ENCODE measurements around the gene ZRANB3.

Gene ZRANB3

DNA sequence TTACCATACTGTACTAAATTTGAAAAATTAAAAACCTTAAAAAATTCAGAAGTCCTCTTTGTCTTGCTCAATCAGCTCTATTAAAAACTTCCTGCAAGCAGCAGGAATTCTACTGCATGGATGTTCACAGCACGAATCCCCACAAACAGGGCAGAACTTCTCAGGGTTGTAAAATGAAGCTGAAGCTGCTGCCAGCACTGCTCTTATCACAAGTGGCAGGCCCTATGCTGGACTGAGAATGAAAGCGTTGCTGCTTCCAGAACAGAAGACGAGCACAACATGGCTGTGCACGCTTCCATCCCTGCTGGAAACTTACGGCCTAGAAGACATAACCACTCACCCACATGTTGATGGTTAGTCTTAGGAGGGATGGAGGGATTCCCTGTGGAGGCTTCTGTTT is 345.0 kb downstream of the ZRANB3 start:
- Mint-ChIP-seq H3K27me3 (ENCODE audit: low read depth) (no peaks in the 10 kb centered on the region), H3K4me3 (no peak overlapping the region), H3K4me1 (ENCODE audit: low read depth) (no peaks in the 10 kb centered on the region), H3K36me3 (ENCODE audit: low read depth) (peaks cover 4% of the 10 kb centered on the region), H3K9me3 (peaks cover 11% of the 10 kb centered on the region), H3K27ac (no peak overlapping the region)
- no peak for DNase-seq (ENCODE audit: low spot score)

DNA sequence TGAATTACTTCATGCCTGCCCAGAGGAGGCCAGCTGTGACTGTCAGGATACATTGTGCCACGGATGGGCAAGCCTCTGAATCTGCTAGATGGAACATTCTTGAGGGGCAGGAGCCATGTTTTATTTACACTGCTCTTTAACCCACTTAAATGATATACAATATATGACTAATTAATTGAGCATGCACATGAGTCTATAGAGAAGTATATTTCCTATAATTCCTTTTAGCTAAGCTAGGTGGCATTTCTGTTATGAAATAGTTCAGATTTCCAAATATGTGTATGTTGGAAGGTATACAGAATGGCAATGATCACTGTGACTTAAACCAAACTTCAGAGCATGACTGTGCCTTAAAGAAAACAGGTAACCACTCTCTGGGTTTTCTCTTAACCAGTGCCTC is 347.2 kb downstream of the ZRANB3 start:
- Mint-ChIP-seq H3K4me3 (no peak overlapping the region), H3K9me3 (peaks cover 4% of the 10 kb centered on the region), H3K27ac (no peak overlapping the region), H3K4me1 (ENCODE audit: low read depth) (no peaks in the 10 kb centered on the region), H3K27me3 (ENCODE audit: low read depth) (no peaks in the 10 kb centered on the region), H3K36me3 (ENCODE audit: low read depth) (no peaks in the 10 kb centered on the region)
- DNase-seq (ENCODE audit: low spot score): no peak

DNA sequence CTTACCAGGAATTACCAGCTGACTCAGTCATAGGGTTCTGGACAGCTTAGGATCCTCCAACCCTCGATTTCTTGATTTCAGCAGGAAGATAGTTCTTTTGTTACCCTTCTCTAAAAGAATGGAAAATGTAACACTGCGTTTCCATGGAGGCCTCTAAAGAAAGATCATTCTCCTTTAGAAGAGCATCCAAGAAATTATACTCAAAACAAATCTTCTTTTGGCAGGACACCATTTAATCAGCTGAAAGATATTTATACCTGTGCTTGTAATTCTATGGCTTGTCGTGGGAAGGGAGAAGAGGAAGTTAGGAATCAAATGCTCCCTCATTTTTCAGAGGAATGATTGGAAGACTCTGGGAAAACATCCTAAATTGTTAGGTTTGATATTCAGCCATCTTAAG is 348.4 kb downstream of the ZRANB3 start:
- H3K27me3 Mint-ChIP-seq (ENCODE audit: low read depth): no peaks in the 10 kb centered on the region
- no peaks in the 10 kb centered on the region for H3K4me1 Mint-ChIP-seq (ENCODE audit: low read depth)
- H3K4me3 Mint-ChIP-seq: no peak overlapping the region
- no peaks in the 10 kb centered on the region for H3K9me3 Mint-ChIP-seq
- H3K27ac Mint-ChIP-seq: no peak overlapping the region
- H3K36me3 Mint-ChIP-seq (ENCODE audit: low read depth): no peaks in the 10 kb centered on the region
- DNase-seq (ENCODE audit: low spot score): no peak

DNA sequence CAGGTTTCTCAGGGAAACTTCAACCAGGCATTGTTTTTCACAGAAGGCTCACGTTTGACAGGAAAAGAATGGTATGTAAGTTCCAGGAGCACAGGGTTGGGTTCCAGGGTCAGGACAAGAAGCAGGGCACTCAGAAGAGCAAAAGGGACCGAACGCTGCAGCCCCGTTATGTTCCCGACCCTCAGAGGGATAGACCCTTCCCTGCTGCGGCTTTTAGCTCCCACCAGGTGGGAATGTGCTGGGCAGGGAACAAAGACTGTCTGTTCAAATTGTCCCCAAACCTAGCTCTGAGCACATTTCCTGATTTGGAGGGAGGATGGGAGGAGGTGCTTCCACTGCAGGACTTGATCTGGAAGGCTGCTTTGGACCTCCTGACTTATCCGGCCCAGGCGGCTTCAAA is 348.8 kb downstream of the ZRANB3 start:
- H3K27ac Mint-ChIP-seq: no peak overlapping the region
- H3K4me3 Mint-ChIP-seq: no peak overlapping the region
- H3K36me3 Mint-ChIP-seq (ENCODE audit: low read depth): peaks cover 1% of the 10 kb centered on the region
- DNase-seq (ENCODE audit: low spot score): no peak
- no peaks in the 10 kb centered on the region for H3K27me3 Mint-ChIP-seq (ENCODE audit: low read depth)
- peaks cover under 1% of the 10 kb centered on the region for H3K9me3 Mint-ChIP-seq
- H3K4me1 Mint-ChIP-seq (ENCODE audit: low read depth): no peaks in the 10 kb centered on the region

DNA sequence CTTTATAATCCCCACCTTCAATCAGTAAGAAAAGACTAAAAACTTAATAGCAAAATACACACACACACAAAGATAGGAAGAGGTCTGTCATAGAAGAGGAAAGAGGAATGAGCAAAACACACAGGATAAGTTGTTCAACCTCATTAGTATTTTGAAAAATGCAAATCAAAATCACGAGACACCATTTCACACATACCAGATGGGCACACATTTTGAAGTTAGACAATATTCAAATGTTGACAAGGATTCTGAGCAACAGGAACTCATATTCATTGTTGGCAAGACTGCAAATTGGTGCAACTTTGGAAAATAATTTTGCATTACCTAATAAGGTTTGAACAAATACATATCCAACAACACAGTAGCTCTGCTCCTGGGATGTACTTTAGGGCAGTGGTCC is 351.3 kb downstream of the ZRANB3 start:
- H3K27me3 Mint-ChIP-seq (ENCODE audit: low read depth): no peaks in the 10 kb centered on the region
- no peak for DNase-seq (ENCODE audit: low spot score)
- H3K4me3 Mint-ChIP-seq: no peak overlapping the region
- H3K4me1 Mint-ChIP-seq (ENCODE audit: low read depth): no peaks in the 10 kb centered on the region
- no peak overlapping the region for H3K27ac Mint-ChIP-seq
- peaks cover 16% of the 10 kb centered on the region for H3K36me3 Mint-ChIP-seq (ENCODE audit: low read depth)
- peaks cover 6% of the 10 kb centered on the region for H3K9me3 Mint-ChIP-seq

DNA sequence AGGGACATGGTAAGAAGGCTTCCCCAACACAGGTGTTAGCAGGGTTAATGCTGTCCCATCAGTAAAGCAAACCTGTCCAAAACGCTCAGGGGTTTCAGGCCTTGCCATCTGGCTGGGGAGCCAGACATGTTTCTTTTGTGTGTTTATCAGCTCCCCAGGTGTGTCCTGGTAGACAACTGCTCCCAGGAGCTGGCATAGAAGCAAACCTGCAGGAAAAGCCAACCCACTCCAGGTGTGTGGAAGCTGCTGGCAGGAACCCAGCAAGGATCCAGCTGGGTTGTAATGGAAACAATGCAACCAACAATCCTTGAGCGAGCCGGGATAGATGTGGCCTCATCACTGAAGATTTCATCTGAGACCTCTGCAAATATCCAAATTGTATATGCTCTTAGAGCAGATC is 355.8 kb downstream of the ZRANB3 start:
- no peaks in the 10 kb centered on the region for H3K27me3 Mint-ChIP-seq (ENCODE audit: low read depth)
- H3K4me3 Mint-ChIP-seq: no peak overlapping the region
- peaks cover 4% of the 10 kb centered on the region for H3K4me1 Mint-ChIP-seq (ENCODE audit: low read depth)
- no peak overlapping the region for H3K27ac Mint-ChIP-seq
- H3K36me3 Mint-ChIP-seq (ENCODE audit: low read depth): peaks cover 35% of the 10 kb centered on the region
- peaks cover 6% of the 10 kb centered on the region for H3K9me3 Mint-ChIP-seq
- no peak for DNase-seq (ENCODE audit: low spot score)

DNA sequence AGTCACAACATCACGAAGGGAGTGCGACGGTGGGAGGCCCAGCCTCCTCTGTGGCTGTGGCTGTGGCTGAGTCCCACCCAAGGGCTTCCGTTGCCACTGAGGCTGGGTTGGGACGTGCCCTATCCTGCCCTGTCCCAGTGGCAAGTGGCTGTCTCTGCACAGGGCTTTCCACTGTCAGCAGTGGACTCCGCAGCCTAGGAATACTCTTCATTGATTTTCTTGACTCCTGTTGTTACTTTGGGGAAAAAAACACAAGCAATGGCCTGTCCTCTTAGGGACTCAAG is 356.3 kb downstream of the ZRANB3 start:
- peaks cover 7% of the 10 kb centered on the region for H3K4me1 Mint-ChIP-seq (ENCODE audit: low read depth)
- no peak overlapping the region for H3K4me3 Mint-ChIP-seq
- H3K9me3 Mint-ChIP-seq: peaks cover 6% of the 10 kb centered on the region
- no peaks in the 10 kb centered on the region for H3K27me3 Mint-ChIP-seq (ENCODE audit: low read depth)
- peaks cover 37% of the 10 kb centered on the region for H3K36me3 Mint-ChIP-seq (ENCODE audit: low read depth)
- no peak for DNase-seq (ENCODE audit: low spot score)
- H3K27ac Mint-ChIP-seq: no peak overlapping the region

DNA sequence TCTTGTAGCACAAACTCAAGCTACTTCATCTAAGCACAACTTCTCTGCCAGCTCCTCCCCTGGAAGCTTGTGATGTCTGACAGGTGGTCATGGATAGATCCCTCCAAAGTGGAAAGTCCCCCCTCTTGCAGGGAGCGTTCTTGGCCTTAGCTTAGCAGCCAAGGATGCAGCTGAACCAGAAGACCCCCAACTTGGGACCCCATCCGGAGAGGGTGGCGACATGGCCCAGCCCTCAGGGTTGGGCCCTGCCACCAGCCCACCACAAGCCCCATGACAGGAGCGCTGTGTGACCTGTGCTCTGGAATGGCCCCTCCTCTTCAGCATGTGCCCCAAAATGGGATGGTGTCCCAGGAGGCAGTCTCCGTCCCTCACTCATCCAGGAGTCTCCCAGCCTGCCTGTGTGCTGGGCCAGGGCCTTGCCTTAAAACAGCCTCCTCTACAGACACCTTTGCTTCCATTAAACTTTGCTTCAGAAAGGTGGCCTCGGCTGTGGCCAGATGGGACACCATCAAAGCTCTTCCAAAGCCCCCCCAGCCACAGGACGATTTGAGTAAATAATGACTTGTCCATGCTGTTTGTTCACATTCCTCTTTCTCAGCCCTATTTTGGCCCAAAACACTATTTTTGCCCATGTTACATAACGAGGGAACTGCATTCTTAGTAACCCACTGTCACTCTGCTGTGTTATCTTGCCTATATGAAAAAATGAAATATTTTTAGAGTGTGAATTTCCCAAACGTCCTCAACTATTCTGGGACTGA is 356.8 kb downstream of the ZRANB3 start:
- Mint-ChIP-seq H3K4me1 (ENCODE audit: low read depth) (peaks cover 9% of the 10 kb centered on the region), H3K36me3 (ENCODE audit: low read depth) (peaks cover 40% of the 10 kb centered on the region), H3K4me3 (no peak overlapping the region), H3K27me3 (ENCODE audit: low read depth) (no peaks in the 10 kb centered on the region), H3K27ac (no peak overlapping the region), H3K9me3 (peaks cover 6% of the 10 kb centered on the region)
- no peak for DNase-seq (ENCODE audit: low spot score)

DNA sequence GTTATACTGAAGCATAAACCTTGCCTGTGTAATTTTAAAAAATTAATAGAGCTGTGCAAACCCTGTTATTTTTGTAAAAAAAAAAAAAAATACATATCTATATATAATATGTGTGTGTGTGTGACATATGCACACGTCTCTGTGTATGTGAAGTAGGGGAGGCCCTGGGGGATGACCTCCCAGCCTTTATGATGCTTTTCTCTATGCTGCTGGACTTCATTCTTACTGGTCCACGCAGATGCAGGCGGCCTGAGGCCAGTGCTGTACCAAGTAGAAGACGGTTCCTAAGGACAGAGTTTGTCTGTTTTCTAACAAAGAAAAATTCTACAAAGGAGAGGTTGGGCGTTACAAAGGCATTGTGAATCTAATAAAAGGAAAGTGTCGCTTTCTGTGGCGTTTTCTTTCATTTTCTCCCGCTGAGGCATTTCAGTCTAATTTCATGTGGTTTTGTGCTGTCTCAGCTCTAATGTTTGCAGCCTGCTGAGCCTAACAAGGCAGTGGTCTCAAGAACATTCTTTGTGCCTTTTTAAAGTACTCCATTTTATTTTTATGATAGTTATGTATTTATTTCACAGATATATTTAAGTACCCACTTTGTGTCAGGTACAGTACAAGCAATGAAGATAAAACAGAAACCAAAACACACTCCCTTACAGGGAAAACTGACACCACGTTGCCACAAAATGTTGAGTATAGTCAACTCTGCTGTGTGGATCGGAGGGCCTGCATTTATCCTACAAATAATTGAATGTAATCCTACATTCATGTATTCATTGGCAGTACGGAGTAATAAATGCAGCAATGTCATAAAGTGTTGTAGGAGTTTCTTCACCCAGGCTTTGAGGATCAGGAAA is 360.9 kb downstream of the ZRANB3 start:
- DNase-seq (ENCODE audit: low spot score): no peak
- H3K4me3 Mint-ChIP-seq: peak overlapping the region; percentile 63
- H3K36me3 Mint-ChIP-seq (ENCODE audit: low read depth): peaks cover 36% of the 10 kb centered on the region

DNA sequence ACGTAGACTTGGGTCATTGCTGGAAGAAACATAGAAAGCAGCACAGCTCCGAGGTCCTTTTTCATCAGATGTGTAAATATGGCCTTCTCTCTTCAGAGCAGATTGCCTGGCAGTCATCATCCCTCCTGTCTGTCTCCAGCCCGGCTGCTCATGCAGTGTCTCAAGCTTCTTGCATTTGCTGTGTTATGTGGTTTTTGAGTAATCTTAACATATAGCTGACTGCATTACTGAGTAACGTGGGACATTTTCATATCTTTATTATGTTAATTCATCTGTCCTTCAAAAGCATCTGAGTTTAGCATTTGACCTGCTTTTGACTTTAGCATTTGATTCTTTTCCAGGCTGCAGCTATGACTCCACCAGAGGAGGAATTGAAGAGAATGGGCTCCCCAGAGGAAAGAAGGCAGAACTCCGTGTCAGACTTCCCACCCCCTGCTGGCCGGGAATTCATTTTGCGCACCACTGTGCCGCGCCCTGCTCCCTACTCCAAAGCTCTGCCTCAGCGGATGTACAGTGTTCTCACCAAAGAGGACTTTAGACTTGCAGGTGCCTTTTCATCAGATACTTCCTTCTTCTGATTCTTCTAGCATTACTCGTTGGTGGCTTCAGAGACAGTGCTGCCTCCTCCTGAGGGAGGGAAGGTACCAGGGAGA is 362.7 kb downstream of the ZRANB3 start:
- no peak overlapping the region for H3K27ac Mint-ChIP-seq
- peaks cover 40% of the 10 kb centered on the region for H3K36me3 Mint-ChIP-seq (ENCODE audit: low read depth)

More for the DNA sequence above, 360.9 kb downstream of the ZRANB3 start:
- Mint-ChIP-seq H3K9me3 (no peaks in the 10 kb centered on the region), H3K27ac (peak overlapping the region; percentile 78), H3K27me3 (ENCODE audit: low read depth) (no peaks in the 10 kb centered on the region), H3K4me1 (ENCODE audit: low read depth) (peaks cover 9% of the 10 kb centered on the region)

DNA sequence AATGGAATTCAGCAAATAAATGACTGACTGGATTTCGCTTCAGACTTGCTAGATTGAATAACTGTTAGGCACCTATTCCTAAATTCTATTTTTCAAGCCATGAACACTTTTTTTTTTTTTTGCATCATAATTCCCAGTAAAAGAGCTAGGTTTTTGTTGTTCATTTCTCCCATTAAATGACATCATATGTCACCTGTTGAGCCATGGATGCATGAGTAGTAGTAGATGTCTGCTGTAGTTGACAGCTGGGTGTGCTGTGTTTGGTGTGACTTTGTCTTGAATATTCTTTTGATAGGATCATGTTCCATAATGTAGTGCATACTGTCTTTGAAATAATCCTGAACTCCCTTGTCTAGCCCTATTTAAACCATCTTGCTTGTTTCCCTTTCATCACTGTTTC is 363.7 kb downstream of the ZRANB3 start:
- Mint-ChIP-seq H3K4me1 (ENCODE audit: low read depth) (peaks cover 10% of the 10 kb centered on the region), H3K27ac (no peak overlapping the region), H3K27me3 (ENCODE audit: low read depth) (no peaks in the 10 kb centered on the region), H3K9me3 (no peaks in the 10 kb centered on the region), H3K36me3 (ENCODE audit: low read depth) (peaks cover 37% of the 10 kb centered on the region), H3K4me3 (no peak overlapping the region)
- no peak for DNase-seq (ENCODE audit: low spot score)

More for the DNA sequence above, 362.7 kb downstream of the ZRANB3 start:
- no peak for DNase-seq (ENCODE audit: low spot score)
- peaks cover 9% of the 10 kb centered on the region for H3K4me1 Mint-ChIP-seq (ENCODE audit: low read depth)
- H3K4me3 Mint-ChIP-seq: no peak overlapping the region
- H3K27me3 Mint-ChIP-seq (ENCODE audit: low read depth): no peaks in the 10 kb centered on the region
- no peaks in the 10 kb centered on the region for H3K9me3 Mint-ChIP-seq

DNA sequence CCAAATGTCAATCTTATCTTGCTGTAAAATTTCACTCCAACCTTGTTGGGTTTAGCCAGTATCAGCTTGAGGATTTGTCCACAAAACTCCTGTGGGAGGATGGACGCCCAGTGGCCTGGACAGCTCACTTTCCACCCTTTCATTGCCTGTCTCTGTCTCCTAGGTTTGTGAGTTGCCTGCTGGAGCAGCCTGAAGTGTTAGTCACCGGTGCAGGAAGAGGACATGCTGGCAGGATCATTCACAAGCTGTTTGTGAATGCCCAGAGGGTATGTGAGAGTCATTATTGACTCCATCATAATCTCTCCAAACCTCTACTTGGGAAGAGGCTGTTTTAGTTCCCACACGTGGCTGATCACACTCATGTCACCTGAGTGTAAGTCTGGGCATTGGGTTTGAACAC is 366.6 kb downstream of the ZRANB3 start:
- Mint-ChIP-seq H3K9me3 (no peaks in the 10 kb centered on the region), H3K4me3 (no peak overlapping the region), H3K36me3 (ENCODE audit: low read depth) (peaks cover 27% of the 10 kb centered on the region), H3K27me3 (ENCODE audit: low read depth) (no peaks in the 10 kb centered on the region), H3K27ac (no peak overlapping the region), H3K4me1 (ENCODE audit: low read depth) (peaks cover 3% of the 10 kb centered on the region)
- DNase-seq (ENCODE audit: low spot score): no peak

DNA sequence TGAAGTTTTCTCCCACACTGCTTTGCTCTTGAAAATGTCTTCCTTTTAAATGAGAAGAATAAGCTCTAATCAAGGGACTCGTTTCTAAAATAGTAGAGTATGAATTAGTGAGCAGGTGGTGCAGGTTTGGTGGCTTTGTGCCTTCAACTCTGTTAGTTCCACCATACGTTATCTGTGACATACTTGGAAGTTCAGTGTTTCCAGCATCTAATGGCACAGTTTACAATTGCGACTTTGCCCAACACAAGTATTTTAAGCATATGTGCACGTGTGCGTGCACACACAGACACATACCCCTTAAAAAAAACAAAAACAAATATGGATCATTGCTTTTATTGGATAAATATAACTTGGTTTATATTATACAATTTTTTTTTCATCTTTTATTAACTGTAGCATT is 367.1 kb downstream of the ZRANB3 start:
- peaks cover 26% of the 10 kb centered on the region for H3K36me3 Mint-ChIP-seq (ENCODE audit: low read depth)
- H3K27me3 Mint-ChIP-seq (ENCODE audit: low read depth): no peaks in the 10 kb centered on the region
- H3K4me1 Mint-ChIP-seq (ENCODE audit: low read depth): peaks cover 1% of the 10 kb centered on the region
- H3K27ac Mint-ChIP-seq: no peak overlapping the region
- H3K9me3 Mint-ChIP-seq: no peaks in the 10 kb centered on the region
- H3K4me3 Mint-ChIP-seq: no peak overlapping the region
- no peak for DNase-seq (ENCODE audit: low spot score)

DNA sequence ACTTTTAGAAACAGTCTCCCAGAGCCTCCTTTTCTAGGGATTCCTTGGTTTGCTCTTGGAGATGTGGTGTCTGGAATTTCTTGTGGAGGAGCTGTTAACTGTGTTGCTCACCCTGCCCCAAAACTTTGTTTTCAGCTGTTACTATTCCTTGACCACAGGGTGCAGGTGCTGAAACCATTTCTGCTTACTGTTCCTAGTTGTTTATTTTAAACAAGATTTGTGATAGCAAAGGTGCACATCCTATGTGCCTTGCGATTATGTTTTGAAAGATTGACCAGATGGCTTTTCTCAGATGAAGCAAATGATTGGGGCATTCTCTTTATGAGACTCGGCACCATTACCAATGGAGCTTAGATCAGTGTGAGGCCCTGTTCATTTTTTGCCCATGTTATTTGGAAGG is 367.7 kb downstream of the ZRANB3 start:
- Mint-ChIP-seq H3K4me3 (no peak overlapping the region), H3K9me3 (no peaks in the 10 kb centered on the region), H3K27ac (no peak overlapping the region), H3K27me3 (ENCODE audit: low read depth) (no peaks in the 10 kb centered on the region), H3K36me3 (ENCODE audit: low read depth) (peaks cover 28% of the 10 kb centered on the region), H3K4me1 (ENCODE audit: low read depth) (peaks cover 1% of the 10 kb centered on the region)
- DNase-seq (ENCODE audit: low spot score): no peak

Data from T-helper 2 cell treated with Interferon-gamma antibody and Interleukin-4, amounts not matched to agents 5 μg/mL and 100 μg/mL, for 36 hours (primary cell).